ENCODE measurements around the gene OR10A3.

GRCh38 chr11:7964873-7965272 is 23.4 kb upstream of the OR10A3 start:
- TF ChIP-seq CTCF (IDR thresholded peaks at IDR 0.05; ENCODE audit: insufficient read depth, low read depth, low read length) (no peak), EZH2 (IDR thresholded peaks at IDR 0.05; ENCODE audit: insufficient read depth, low read length) (no peak)

Data from astrocyte (in vitro differentiated cells and primary cell).